HFF-Myc (cell line): Measurements from ENCODE around the gene TBCEL.

ENCODE experiments used
- DNase-seq: peaks from one replicate; pipeline ENCODE4 v3.0.0-alpha.2; 2011; ENCODE audit warnings: low read depth; ENCODE audit errors: extremely low read depth
- H3K4me3 ChIP-seq: replicated peaks from 2 replicates; pipeline ENCODE4 v1.5.1; 2011; ENCODE audit warnings: low read depth, mild to moderate bottlenecking, control low read depth, low read length
- CTCF ChIP-seq: IDR thresholded peaks from 2 replicates; pipeline ENCODE4 v1.5.1; 2012; ENCODE audit warnings: mild to moderate bottlenecking, low read depth, low read length, control low read depth; ENCODE audit errors: missing control alignments

Gene TBCEL

DNA sequence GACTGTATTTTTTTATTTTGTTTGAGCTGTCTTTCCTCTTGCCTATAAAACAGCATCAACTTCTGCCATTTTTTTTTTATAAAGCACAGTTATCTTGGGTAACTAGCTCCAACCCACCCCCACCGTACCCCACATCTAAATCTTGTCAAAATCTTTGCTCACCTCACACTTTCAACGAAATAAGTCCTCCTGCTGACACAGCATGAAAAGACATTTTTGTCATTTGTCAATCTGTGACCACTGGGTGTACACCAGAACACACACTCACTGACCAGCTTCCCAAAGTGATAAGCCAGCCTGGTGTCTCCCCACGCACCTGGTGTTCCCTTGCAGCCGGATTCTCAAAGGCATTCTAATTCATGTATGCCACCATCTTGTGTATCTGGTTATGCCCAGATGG lies 75.5 kb downstream of the TBCEL start:
- no peak for TF ChIP-seq CTCF
- no peak overlapping the region for H3K4me3 ChIP-seq
- no peak for DNase-seq

- TF ChIP-seq CTCF, result no peak
- no peak for DNase-seq
Observed at GRCh38 chr11:121099885-121100284, 76.0 kb downstream of the TBCEL start.

GRCh38 chr11:121100943-121101342 lies 77.0 kb downstream of the TBCEL start, which contains the start of gene TECTA:
Gene TECTA (plus strand): TSS chr11:121101243. CDS start chr11:121102666, 1,423 bp downstream.
- TF ChIP-seq CTCF, result no peak

More at GRCh38 chr11:121099885-121100284, 76.0 kb downstream of the TBCEL start:
- no peak overlapping the region for H3K4me3 ChIP-seq

GRCh38 chr11:121104312-121104762 lies 80.4 kb downstream of the TBCEL start:
- no peak for DNase-seq
- no peak overlapping the region for H3K4me3 ChIP-seq
- peak; percentile 20 for TF ChIP-seq CTCF

More at GRCh38 chr11:121100943-121101342, 77.0 kb downstream of the TBCEL start, which contains the start of gene TECTA:
- no peak within 1 kb of the TSS for H3K4me3 ChIP-seq
- DNase-seq, result no peak

DNA sequence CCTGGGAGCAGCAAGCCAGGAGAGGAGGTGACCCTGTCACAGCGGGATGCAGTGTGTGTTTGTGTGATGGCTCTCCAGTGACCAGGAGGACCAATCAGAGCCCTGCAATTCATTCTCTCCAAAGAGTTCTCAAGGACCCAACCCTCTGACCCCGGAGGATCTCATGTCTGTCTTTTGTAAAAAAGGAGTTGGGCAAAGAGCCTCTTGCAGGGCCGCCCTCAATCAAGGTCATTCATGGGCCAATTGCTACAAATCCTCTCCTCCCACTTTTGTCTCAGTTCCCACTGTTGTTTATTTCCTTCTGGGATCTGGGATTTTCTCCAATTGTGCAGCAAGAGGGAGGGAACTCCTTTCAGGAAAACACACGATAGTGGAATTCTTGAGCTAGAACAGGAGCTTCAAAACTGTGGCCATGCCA lies 81.2 kb downstream of the TBCEL start:
- DNase-seq, result no peak
- no peak for TF ChIP-seq CTCF
- H3K4me3 ChIP-seq, result no peak overlapping the region

DNA sequence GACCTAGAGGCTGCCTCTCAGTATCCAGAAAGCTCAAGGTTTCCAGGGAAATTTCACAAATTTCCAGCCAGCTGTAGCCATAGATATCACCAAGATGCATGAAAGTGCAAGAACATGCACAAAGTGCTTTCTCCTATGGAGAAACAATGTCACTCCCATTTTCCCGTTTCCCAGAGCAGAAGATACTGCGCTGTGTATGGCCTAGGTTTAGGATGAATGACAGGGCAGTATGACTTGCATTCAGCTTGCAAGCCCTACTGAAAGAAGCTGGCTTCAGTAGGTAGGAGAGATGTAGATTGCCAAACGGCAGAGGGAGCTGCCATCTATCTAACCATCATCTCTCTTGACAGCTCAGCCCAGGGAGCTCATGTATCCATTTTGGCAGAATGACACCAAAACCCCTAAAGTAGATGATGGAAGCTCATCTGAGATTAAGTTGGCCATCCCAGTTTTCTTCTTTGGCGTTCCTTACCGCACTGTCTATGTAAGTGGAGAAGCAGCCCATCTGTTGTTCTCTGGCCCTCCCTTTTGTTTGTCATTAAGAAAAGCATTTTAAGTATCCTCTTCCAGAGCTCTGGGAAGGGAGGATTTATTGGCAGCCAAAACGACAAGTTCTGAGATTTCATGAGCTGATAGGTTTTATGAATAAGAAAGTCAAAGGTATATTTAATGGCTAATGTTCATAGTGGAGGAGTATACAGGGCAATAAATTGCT lies 81.7 kb downstream of the TBCEL start:
- no peak overlapping the region for H3K4me3 ChIP-seq
- no peak for DNase-seq
- TF ChIP-seq CTCF, result no peak
